ENCODE results near the gene TCF4. TPM values are rescaled to one million over a fixed set of nuclear protein-coding genes. Genes with fewer than 3 reads are reported as not detected.

TCF4 gene
- total and polyA plus RNA-seq, 4 donors = 14.3 to 356 (median 73.0) TPM

DNA sequence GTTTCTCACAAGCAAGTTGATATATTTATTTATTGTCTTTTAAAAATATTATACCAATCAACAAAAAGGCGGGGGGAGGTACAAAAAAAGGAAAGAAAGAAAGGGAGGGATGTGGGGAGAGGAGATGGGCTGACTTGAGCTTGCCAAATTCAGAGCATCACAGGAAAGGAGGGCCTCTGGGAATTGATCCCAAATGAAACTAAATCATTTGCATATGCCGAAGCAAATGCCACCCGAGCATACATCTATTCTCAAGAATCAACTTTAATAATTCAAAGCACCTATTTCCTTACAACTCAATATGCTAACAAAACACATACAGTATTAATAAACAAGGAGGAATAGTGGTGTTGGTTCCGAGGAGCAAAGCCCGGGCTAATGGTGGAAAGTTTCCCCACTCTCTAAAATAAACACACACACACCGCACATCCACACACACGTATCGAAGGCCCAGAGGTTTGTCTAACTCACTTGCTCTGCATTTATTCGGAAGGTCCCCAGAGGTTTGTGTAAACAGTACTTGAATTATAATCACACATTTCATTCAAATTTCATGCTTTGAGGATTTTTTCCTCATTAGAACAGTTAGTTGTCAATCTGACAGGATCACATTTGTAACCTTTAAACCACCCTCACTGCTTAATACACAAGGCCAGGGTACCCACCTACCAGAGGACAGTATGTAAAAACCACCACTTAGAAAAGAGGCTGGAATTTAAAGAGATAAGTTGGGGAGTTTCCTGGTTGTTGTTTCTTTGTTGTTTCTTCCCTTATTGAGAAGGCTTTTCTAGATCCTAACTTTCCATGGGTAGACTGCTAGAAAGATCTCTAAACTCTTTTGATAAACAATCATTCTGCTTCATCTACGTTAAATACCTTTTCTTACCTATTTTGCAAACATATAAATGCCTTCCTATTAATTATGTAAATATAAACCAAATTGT is 264.7 kb downstream of the TCF4 start:
- no peaks in the 10 kb centered on the region for H3K9me3 ChIP-seq (ENCODE audit: control insufficient read depth in 4 of 4, insufficient read depth in 3 of 4, low read length in 3 of 4)
- no peaks in the 10 kb centered on the region for H3K27me3 ChIP-seq (ENCODE audit: control insufficient read depth in 3 of 3, insufficient read depth in 3 of 3, low read length in 2 of 3)
- H3K27ac ChIP-seq (ENCODE audit: low read depth in 1 of 2, low read length in 1 of 2) = peak overlapping the region in 1 of 2 donors; percentile 99
- WGBS, 2 donors = 52 to 69% methylated on average over 10 of the region's 10 CpGs
- TF ChIP-seq, protein P1, sequence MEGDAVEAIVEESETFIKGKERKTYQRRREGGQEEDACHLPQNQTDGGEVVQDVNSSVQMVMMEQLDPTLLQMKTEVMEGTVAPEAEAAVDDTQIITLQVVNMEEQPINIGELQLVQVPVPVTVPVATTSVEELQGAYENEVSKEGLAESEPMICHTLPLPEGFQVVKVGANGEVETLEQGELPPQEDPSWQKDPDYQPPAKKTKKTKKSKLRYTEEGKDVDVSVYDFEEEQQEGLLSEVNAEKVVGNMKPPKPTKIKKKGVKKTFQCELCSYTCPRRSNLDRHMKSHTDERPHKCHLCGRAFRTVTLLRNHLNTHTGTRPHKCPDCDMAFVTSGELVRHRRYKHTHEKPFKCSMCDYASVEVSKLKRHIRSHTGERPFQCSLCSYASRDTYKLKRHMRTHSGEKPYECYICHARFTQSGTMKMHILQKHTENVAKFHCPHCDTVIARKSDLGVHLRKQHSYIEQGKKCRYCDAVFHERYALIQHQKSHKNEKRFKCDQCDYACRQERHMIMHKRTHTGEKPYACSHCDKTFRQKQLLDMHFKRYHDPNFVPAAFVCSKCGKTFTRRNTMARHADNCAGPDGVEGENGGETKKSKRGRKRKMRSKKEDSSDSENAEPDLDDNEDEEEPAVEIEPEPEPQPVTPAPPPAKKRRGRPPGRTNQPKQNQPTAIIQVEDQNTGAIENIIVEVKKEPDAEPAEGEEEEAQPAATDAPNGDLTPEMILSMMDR (IDR thresholded peaks at IDR 0.05; ENCODE audit: control extremely low read depth, extremely low read depth) = no peak
- H3K4me3 ChIP-seq = no peak overlapping the region
- peak in 2 of 3 donors; percentile 71 to 77 for DNase-seq
- peaks cover 0 to 32% (median 11%) of the 10 kb centered on the region in 5 donors for H3K4me1 ChIP-seq (ENCODE audit: control insufficient read depth in 5 of 5, insufficient read depth in 5 of 5, low read length in 5 of 5)
- H3K36me3 ChIP-seq (ENCODE audit: control insufficient read depth in 4 of 4, insufficient read depth in 4 of 4, low read length in 4 of 4) = no peaks in the 10 kb centered on the region
- no peak for ATAC-seq (ENCODE audit: insufficient read depth, low FRiP score)
- peak overlapping the region in 1 of 2 donors; percentile 14 for H3K9ac ChIP-seq (ENCODE audit: insufficient read depth in 1 of 2, low read length in 2 of 2)

DNA sequence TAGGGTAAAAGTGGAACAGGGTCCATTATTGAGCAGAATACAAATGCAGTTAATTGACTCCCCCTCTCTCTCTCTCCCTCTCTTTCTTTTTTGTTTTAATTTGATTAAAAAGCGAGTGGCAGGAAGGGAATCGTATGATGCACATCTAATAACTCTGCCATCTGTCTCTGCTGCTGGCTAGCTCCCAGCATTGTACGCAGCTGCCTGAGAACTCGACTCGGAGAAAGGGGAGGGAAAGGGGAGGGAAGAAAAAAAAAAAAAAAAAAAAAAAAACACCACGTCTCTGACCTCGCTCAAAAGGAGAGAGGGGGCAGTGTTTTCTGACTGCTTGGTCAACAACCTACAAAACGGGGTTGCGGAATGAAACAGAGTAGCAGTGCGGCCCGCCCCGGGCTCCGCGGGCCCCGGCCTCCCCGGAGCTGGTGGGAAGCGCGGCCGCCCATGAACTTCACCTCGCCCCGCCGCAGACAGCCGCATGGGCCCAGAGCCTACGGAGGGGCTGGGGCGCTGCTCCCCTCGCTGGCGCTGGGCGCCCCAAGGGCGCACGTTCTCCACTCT is 265.7 kb downstream of the TCF4 start:
- TF ChIP-seq, protein P1 (IDR thresholded peaks at IDR 0.05; ENCODE audit: control extremely low read depth, extremely low read depth) = no peak
- Histone ChIP-seq H3K27ac (ENCODE audit: low read depth in 1 of 2, low read length in 1 of 2) (peak overlapping the region; percentile 94 to 99), H3K4me3 (peak overlapping the region; percentile 48), H3K36me3 (ENCODE audit: control insufficient read depth in 4 of 4, insufficient read depth in 4 of 4, low read length in 4 of 4) (no peaks in the 10 kb centered on the region), H3K27me3 (ENCODE audit: control insufficient read depth in 3 of 3, insufficient read depth in 3 of 3, low read length in 2 of 3) (no peaks in the 10 kb centered on the region), H3K9me3 (ENCODE audit: control insufficient read depth in 4 of 4, insufficient read depth in 3 of 4, low read length in 3 of 4) (no peaks in the 10 kb centered on the region), H3K4me1 (ENCODE audit: control insufficient read depth in 5 of 5, insufficient read depth in 5 of 5, low read length in 5 of 5) (peaks cover 0 to 43% (median 11%) of the 10 kb centered on the region in 5 donors), H3K9ac (ENCODE audit: insufficient read depth in 1 of 2, low read length in 2 of 2) (peak overlapping the region in 1 of 2 donors; percentile 98)
- DNase-seq = peak; percentile 93 to 98 (median 98)
- 0 to 2% methylated on average over 28 to 30 of the region's 30 CpGs for WGBS, 2 donors
- peak; percentile 75 for ATAC-seq (ENCODE audit: insufficient read depth, low FRiP score)

DNA sequence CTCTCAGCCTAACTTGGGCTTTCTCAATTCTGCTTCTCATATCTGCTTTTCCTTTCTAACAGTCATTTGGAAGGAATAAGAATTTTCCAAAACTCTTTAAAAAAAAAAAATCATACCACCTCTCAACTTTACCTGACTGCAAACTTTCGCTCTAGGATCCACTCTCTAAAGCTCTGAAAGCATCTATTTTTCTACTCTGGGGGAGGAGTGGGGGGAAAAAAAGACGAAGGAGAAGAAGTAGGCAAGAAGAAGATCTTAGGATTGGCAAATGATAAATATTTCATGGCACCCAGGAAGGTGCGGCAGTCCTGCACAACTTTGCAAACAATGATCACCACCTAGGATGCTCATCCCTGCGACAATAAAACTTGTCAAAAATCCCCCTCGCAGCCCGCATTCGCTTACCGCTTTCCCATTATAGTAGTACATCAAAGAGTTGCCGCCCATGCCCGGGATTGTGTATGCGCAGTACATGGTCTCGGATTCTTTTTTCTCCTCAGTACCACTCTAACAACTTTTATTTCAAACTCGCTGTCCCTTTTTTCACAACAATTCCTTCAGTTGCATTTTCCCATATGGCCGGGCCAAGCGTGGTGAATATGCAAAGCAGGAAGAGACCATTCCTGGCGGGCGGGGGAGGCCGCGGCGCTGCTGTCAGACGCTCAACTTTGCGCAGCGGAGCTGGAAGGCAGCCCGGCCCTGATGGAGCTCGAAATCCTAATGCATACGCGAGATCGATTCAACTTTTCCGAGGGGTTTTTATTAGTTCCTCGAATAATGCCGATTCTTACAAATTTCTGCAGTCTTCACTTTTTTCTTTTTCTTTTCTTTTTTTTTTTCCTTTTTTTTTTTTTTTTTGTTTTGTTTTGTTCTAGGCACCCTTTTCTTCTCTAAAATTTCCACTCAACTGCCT is 266.5 kb downstream of the TCF4 start:
- TF ChIP-seq, protein P1 (IDR thresholded peaks at IDR 0.05; ENCODE audit: control extremely low read depth, extremely low read depth) = no peak
- 1% methylated on average over 31 of the region's 31 CpGs for WGBS, 2 donors
- Histone ChIP-seq H3K4me3 (peak overlapping the region; percentile 56), H3K36me3 (ENCODE audit: control insufficient read depth in 4 of 4, insufficient read depth in 4 of 4, low read length in 4 of 4) (no peaks in the 10 kb centered on the region), H3K9ac (ENCODE audit: insufficient read depth in 1 of 2, low read length in 2 of 2) (peak overlapping the region; percentile 21 to 98), H3K27ac (ENCODE audit: low read depth in 1 of 2, low read length in 1 of 2) (peak overlapping the region; percentile 77 to 99), H3K9me3 (ENCODE audit: control insufficient read depth in 4 of 4, insufficient read depth in 3 of 4, low read length in 3 of 4) (no peaks in the 10 kb centered on the region), H3K4me1 (ENCODE audit: control insufficient read depth in 5 of 5, insufficient read depth in 5 of 5, low read length in 5 of 5) (peaks cover 0 to 50% (median 11%) of the 10 kb centered on the region in 5 donors), H3K27me3 (ENCODE audit: control insufficient read depth in 3 of 3, insufficient read depth in 3 of 3, low read length in 2 of 3) (no peaks in the 10 kb centered on the region)
- peak; percentile 95 for ATAC-seq (ENCODE audit: insufficient read depth, low FRiP score)
- DNase-seq = peak; percentile 94 to 98 (median 96)

Data from lung (tissue), 12 donors.